A673 (cell line): ENCODE measurements around the gene CRYGD.

ENCODE experiments used
- EZH2 ChIP-seq: fragments of 200-600 bp; sonication (generic); IDR thresholded peaks from 2 replicates; pipeline ENCODE4 v1.6.1; 2017; ENCODE audit warnings: borderline replicate concordance, low read depth, mild to moderate bottlenecking, mixed read lengths, antibody characterized with exemption, low read length; ENCODE audit not compliant: poor library complexity, severe bottlenecking
- TF ChIP-seq, protein P1 (sequence below): fragments of 300-800, 200-600 bp; sonication (generic); conservative IDR thresholded peaks from 2 replicates; pipeline ENCODE4 v1.5.1; 2017; ENCODE audit warnings: low read depth, mild to moderate bottlenecking, antibody characterized with exemption, low read length, moderate library complexity, mixed read lengths

DNA sequence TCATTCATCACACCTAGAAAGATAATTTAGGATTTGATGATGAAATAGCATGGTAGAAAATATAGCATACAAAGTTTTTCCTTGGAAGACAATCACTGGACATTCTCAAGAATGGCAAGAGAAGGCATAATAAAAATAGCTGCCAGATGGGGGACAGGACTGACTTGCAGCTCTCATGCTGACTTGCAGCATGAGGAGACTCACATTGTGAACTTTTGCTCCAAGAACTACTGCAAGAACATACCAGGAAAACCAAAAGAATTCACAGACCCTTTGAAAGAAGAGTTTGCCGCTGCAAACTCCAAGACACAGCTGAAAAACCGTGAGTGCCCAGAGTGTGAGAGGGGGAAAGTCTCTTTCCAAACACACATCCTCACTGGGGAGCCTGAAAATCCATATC lies 47.0 kb downstream of the CRYGD start:
- TF ChIP-seq, protein P1, sequence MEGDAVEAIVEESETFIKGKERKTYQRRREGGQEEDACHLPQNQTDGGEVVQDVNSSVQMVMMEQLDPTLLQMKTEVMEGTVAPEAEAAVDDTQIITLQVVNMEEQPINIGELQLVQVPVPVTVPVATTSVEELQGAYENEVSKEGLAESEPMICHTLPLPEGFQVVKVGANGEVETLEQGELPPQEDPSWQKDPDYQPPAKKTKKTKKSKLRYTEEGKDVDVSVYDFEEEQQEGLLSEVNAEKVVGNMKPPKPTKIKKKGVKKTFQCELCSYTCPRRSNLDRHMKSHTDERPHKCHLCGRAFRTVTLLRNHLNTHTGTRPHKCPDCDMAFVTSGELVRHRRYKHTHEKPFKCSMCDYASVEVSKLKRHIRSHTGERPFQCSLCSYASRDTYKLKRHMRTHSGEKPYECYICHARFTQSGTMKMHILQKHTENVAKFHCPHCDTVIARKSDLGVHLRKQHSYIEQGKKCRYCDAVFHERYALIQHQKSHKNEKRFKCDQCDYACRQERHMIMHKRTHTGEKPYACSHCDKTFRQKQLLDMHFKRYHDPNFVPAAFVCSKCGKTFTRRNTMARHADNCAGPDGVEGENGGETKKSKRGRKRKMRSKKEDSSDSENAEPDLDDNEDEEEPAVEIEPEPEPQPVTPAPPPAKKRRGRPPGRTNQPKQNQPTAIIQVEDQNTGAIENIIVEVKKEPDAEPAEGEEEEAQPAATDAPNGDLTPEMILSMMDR: no peak
- no peak for TF ChIP-seq EZH2
